Head of caudate nucleus (tissue), 42 donors: ENCODE measurements around the gene PCSK2.

ENCODE experiments used
- DNase-seq, 42 donors: peaks; one replicate each; pipeline versions ENCODE4 v3.0.0 to v3.0.0-alpha.2; 2020 to 2021; ENCODE audit warnings: mixed read lengths in 7 of 42
- intact Hi-C: fragments of 100-400 bp; cut with DNase I; formaldehyde crosslinking; loops from one replicate; pipeline ENCODE4 v1.15.0; 2022

Gene PCSK2

GRCh38 chr20:17376031-17376430, 149.2 kb downstream of the PCSK2 start:
- intact Hi-C loops = no loop called here

GRCh38 chr20:17377231-17377630, 150.4 kb downstream of the PCSK2 start:
- intact Hi-C loops = no loop called here
- DNase-seq = no peak

More at GRCh38 chr20:17376031-17376430, 149.2 kb downstream of the PCSK2 start:
- DNase-seq = no peak

- intact Hi-C loops = no loop called here
- DNase-seq = no peak
Measured at GRCh38 chr20:17379651-17380050, 152.8 kb downstream of the PCSK2 start.

- intact Hi-C loops = no loop called here
- no peak for DNase-seq
Measured at GRCh38 chr20:17380801-17381200, 154.0 kb downstream of the PCSK2 start.

- intact Hi-C loops = no loop called here
Measured at GRCh38 chr20:17381724-17382123, 154.9 kb downstream of the PCSK2 start.

GRCh38 chr20:17385798-17386197, 159.0 kb downstream of the PCSK2 start:
- intact Hi-C loops = no loop called here
- DNase-seq = no peak

More at GRCh38 chr20:17381724-17382123, 154.9 kb downstream of the PCSK2 start:
- DNase-seq = no peak

- intact Hi-C loops = no loop called here
- DNase-seq = peak in 17 of 42 donors; percentile 6 to 59 (median 38)
Measured at GRCh38 chr20:17390655-17391054, 163.8 kb downstream of the PCSK2 start.

GRCh38 chr20:17391127-17391771, 164.4 kb downstream of the PCSK2 start:
- DNase-seq = no peak
- intact Hi-C loops = no loop called here

GRCh38 chr20:17394411-17394810, 167.6 kb downstream of the PCSK2 start:
- no peak for DNase-seq
- intact Hi-C loops = no loop called here

GRCh38 chr20:17395729-17396128, 168.9 kb downstream of the PCSK2 start:
- DNase-seq = no peak
- intact Hi-C loops = no loop called here

GRCh38 chr20:17399303-17399985, 172.6 kb downstream of the PCSK2 start:
- no peak for DNase-seq
- intact Hi-C loops = no loop called here

- intact Hi-C loops = no loop called here
- DNase-seq = no peak
Measured at GRCh38 chr20:17403461-17403860, 176.6 kb downstream of the PCSK2 start.

- intact Hi-C loops = no loop called here
- no peak for DNase-seq
Measured at GRCh38 chr20:17406051-17406590, 179.3 kb downstream of the PCSK2 start.

- intact Hi-C loops = no loop called here
Measured at GRCh38 chr20:17407550-17407949, 180.7 kb downstream of the PCSK2 start.

GRCh38 chr20:17417225-17417624, 190.4 kb downstream of the PCSK2 start:
- intact Hi-C loops = no loop called here
- DNase-seq = no peak

More at GRCh38 chr20:17407550-17407949, 180.7 kb downstream of the PCSK2 start:
- DNase-seq = no peak

GRCh38 chr20:17418737-17419136, 191.9 kb downstream of the PCSK2 start:
- intact Hi-C loops = no loop called here
- DNase-seq = no peak

- DNase-seq = no peak
Measured at GRCh38 chr20:17419479-17420041, 192.7 kb downstream of the PCSK2 start.

GRCh38 chr20:17421493-17421892, 194.7 kb downstream of the PCSK2 start:
- DNase-seq = no peak
- intact Hi-C loops = no loop called here

More at GRCh38 chr20:17419479-17420041, 192.7 kb downstream of the PCSK2 start:
- intact Hi-C loops = no loop called here

GRCh38 chr20:17423782-17424181, 196.9 kb downstream of the PCSK2 start:
- no peak for DNase-seq
- intact Hi-C loops = no loop called here

GRCh38 chr20:17427638-17428037, 200.8 kb downstream of the PCSK2 start:
- intact Hi-C loops = no loop called here
- DNase-seq = no peak
